G401 (cell line): ENCODE results near the gene FRG2. TPM values are rescaled to one million over a fixed set of nuclear protein-coding genes. Genes with fewer than 3 reads are reported as not detected.
"Not testable (repeated sequence)": the region's sequence is repeated elsewhere in the genome, so short reads cannot be mapped to it uniquely, and the experiment has no call there.

ENCODE experiments used
- DNase-seq: peaks from one replicate; pipeline ENCODE4 v3.0.0-alpha.2; 2015; ENCODE audit warnings: low spot score
- in situ Hi-C: cut with HindIII; loops from 2 replicates; pipeline ENCODE4 v1.10.0; 2016; ENCODE audit warnings: low sequenced_read_pairs, mixed read lengths
- total RNA-seq: library from RNA; depleted of rRNA; stranded (reverse); fragments of >200 nt; shearing (Covaris generic); gene quantifications from 2 replicates; pipeline ENCODE4 v1.2.3, GENCODE V29; 2014; rRNA removed

FRG2 gene
- total RNA-seq, 1 experiment from 2014 or later, result not detected

- in situ Hi-C loops, result no loop called here
- peak; percentile 0 for DNase-seq
Measured at GRCh38 chr4:190017357-190018200, 9.5 kb downstream of the FRG2 start.

GRCh38 chr4:190016369-190017289, 10.4 kb downstream of the FRG2 start:
- no peak for DNase-seq
- in situ Hi-C loops, result no loop called here

GRCh38 chr4:190015538-190016368, 11.3 kb downstream of the FRG2 start:
- in situ Hi-C loops, result no loop called here
- no peak for DNase-seq

DNA sequence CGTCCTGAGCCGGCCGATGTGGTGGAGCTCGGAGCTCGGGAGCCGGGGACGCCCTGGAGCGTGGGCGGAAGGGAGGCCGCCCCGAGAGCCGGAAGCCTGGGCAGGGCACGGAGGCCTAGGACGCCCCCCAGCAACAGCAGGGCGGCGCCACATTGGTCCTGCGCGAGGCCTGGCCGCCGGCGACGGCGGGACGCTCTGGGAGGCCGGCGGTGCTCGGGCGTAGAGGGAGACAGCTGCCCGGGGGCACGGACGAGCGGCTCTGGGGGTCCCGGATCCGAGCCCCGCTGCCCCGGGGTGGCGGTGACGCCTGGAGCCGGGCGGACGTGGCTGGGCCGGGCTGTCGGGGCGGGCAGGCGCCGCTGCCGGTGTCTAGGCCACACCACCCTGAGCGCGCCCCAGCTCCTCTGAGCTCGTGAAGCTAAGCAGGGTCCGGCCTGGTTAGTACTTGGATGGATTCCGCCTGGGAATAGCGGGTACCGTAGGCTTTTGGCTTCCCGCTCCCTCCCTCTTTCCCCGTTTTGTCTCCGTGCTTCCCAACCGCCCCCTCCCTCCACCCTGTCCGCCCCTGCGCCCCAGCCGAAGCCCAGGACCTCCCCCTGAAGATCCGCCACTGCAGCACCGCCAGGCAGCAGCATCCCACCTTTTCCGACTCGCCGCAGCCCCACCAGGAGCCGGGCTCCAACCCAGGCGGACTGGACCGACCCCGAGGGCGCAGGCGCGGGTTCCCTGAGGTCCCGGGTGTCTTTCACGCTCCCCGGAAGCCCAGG, 12.1 kb downstream of the FRG2 start:
- in situ Hi-C loops, result no loop called here
- no peak for DNase-seq

- DNase-seq, in situ Hi-C loops: not testable (repeated sequence)
Measured at GRCh38 chr4:189989941-189990340, 37.1 kb downstream of the FRG2 start.

- no peak for DNase-seq
- in situ Hi-C loops, result no loop called here
Measured at GRCh38 chr4:189988877-189989431, 38.1 kb downstream of the FRG2 start.

DNA sequence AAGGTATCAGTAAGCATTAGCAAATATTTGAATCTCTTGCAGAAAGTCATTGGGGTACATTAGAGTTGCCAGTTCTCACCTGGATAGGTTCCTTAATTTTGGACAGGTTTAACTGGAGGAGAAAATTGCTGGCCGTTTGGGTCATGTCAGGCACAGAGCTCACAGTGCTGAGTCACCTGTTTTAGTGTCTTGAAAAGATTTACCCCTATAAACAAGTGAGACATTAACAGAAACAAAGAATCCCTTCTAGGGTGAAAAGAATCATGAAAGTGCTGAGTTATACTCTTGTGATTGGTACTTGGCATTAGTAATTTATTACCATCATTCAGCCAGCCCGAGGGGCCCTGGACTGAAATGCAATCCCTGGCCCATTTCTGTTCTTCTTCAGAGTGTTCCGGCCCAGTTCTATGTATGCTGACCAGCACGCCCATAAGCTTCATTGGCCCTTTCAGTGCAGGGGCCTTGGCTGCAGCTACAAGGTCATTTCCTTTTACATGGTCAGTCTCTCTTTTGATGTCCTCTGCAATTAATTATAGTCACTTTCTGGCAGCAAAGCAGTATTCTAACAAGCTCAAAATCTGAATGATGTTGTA, 41.3 kb downstream of the FRG2 start:
- DNase-seq, in situ Hi-C loops: not testable (repeated sequence)

DNA sequence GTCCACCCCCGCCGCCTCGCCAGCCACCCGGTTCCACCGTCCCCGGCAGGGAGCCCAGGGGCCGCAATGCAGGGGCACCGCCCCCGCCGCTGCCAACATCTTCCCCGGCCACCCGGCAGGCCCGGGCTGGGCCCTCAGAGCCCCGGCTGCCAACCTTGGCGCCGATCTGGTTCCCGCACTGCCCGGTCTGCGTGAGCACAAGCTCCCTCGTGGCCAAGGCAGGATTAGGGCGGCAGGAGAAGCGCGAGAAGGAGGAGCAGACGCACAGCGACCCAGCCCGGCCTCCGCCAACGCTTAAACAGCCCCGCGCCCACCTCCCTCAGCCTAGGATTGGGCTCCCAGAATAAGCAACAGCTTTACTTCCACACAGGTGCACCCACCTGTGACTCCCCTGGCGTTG, 42.4 kb downstream of the FRG2 start:
- in situ Hi-C loops, DNase-seq: not testable (repeated sequence)

DNA sequence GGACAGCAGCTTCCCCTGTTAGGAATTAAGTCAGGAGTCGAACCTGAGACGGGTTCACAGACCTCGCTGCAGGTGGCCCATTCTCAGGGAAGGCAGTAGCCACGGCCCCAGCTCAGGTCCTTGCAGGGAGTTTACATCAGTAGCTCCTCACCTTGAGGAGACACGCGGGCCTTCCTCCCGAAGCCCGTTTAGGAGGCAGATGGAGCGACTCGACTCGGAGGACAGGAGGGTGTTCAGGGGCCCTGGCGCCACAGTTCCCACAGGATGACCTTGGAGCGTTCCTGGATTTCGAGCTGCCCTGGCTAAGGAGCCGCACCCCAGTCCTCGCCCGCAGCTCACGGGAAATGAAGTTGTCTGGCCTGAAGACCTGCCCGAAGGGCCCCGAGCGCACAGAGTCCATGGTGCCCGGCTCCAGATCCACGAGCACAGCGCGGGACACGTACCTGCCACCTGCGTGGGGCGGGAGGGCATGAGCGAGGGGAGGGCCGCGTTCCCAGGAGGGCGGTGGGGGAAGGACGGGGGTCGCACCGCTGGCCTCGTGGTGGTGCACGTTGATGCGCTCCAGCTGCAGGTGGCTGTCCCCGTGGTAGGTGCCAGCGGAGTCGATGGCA, 43.0 kb downstream of the FRG2 start:
- in situ Hi-C loops, DNase-seq: not testable (repeated sequence)

- no peak for DNase-seq
- in situ Hi-C loops, result no loop called here
Measured at GRCh38 chr4:189981970-189982369, 45.1 kb downstream of the FRG2 start.

- in situ Hi-C loops, DNase-seq: not testable (repeated sequence)
Measured at GRCh38 chr4:189980292-189980691, 46.8 kb downstream of the FRG2 start.

- no peak for DNase-seq
- in situ Hi-C loops, result no loop called here
Measured at GRCh38 chr4:189979196-189980047, 47.6 kb downstream of the FRG2 start.

Other genes with a start within 250 kb of the FRG2 start
- gene FRG1, start 86.4 kb downstream of the FRG2 start, total RNA-seq, result 37.6 and 42.1 TPM in 2 replicates
- not detected in 2 replicates for gene DBET, start 37.2 kb upstream of the FRG2 start, total RNA-seq
- not detected in 2 replicates for gene DUX4, start 146.5 kb upstream of the FRG2 start, total RNA-seq